WTC11 (cell line): ENCODE results near the gene MTUS2. TPM values are rescaled to one million over a fixed set of nuclear protein-coding genes. Genes with fewer than 3 reads are reported as not detected.
"Not testable (repeated sequence)": the region's sequence is repeated elsewhere in the genome, so short reads cannot be mapped to it uniquely, and the experiment has no call there.

Experiments used
- ATAC-seq: fragments of 200-7000 bp; cut with Tn5 transposase; 2 replicates; pipeline ENCODE4 v1.10.0; 2021; ENCODE audit warnings: mild to moderate bottlenecking, moderate library complexity
- CTCF ChIA-PET: fragments of 300-600 bp; sonication (Branson Sonifier 250); formaldehyde crosslinking; loops from one replicate; lab custom pipeline; 2021; ENCODE audit warnings: antibody characterized with exemption; lab: Charles Lee
- POLR2A ChIA-PET: fragments of 350-600 bp; sonication (Branson Sonifier 250); formaldehyde crosslinking; loops from one replicate; lab custom pipeline; 2021; ENCODE audit warnings: antibody characterized with exemption; lab: Charles Lee
- DNase-seq: peaks from one replicate; pipeline ENCODE4 v3.0.0; 2021; ENCODE audit warnings: low spot score
- H3K27ac Mint-ChIP-seq: 2 replicates; pipeline ENCODE4 v1.8.0; 2021; ENCODE audit warnings: mixed read lengths
- H3K27me3 Mint-ChIP-seq: 2 replicates; pipeline ENCODE4 v1.8.0; 2021; ENCODE audit warnings: low read depth, mild to moderate bottlenecking, moderate library complexity, mixed read lengths
- H3K36me3 Mint-ChIP-seq: 2 replicates; pipeline ENCODE4 v1.8.0; 2021; ENCODE audit warnings: mixed read lengths
- H3K4me1 Mint-ChIP-seq: 2 replicates; pipeline ENCODE4 v1.8.0; 2022; ENCODE audit warnings: mixed read lengths
- H3K4me3 Mint-ChIP-seq: 2 replicates; pipeline ENCODE4 v1.8.0; 2021; ENCODE audit warnings: mild to moderate bottlenecking, moderate library complexity, mixed read lengths
- H3K9me3 Mint-ChIP-seq: 2 replicates; pipeline ENCODE4 v1.8.0; 2021; ENCODE audit warnings: mixed read lengths
- ATF1 ChIP-seq: sonication (generic); formaldehyde crosslinking; IDR thresholded peaks from 2 replicates; pipeline ENCODE4 v1.8.1; 2023; ENCODE audit warnings: mild to moderate bottlenecking, moderate library complexity, missing genetic modification reagents
- ATF6 ChIP-seq: sonication (generic); formaldehyde crosslinking; IDR thresholded peaks from 2 replicates; pipeline ENCODE4 v1.8.1; 2023; ENCODE audit warnings: mild to moderate bottlenecking, missing genetic modification reagents
- CREB1 ChIP-seq: sonication (generic); formaldehyde crosslinking; IDR thresholded peaks from 2 replicates; pipeline ENCODE4 v1.8.0; 2023; ENCODE audit warnings: mild to moderate bottlenecking, missing genetic modification reagents
- ERG ChIP-seq: fragments of 250-450 bp; sonication (Bioruptor Pico); IDR thresholded peaks from 2 replicates; pipeline ENCODE4 v1.8.0; 2021; ENCODE audit warnings: mild to moderate bottlenecking
- FOXJ3 ChIP-seq: sonication (generic); formaldehyde crosslinking; IDR thresholded peaks from 2 replicates; pipeline ENCODE4 v1.9.0; 2021; ENCODE audit warnings: missing genetic modification reagents, mild to moderate bottlenecking, borderline replicate concordance
- FOXK1 ChIP-seq: sonication (generic); formaldehyde crosslinking; IDR thresholded peaks from 2 replicates; pipeline ENCODE4 v1.8.0; 2022; ENCODE audit warnings: mild to moderate bottlenecking, moderate library complexity, missing genetic modification reagents
- GABPB1 ChIP-seq: sonication (generic); formaldehyde crosslinking; IDR thresholded peaks from 2 replicates; pipeline ENCODE4 v1.8.1; 2023; ENCODE audit warnings: mild to moderate bottlenecking, missing genetic modification reagents
- GRHL2 ChIP-seq: fragments of 250-450 bp; sonication (Bioruptor Pico); IDR thresholded peaks from 2 replicates; pipeline ENCODE4 v1.8.0; 2022; ENCODE audit warnings: mild to moderate bottlenecking, moderate library complexity; ENCODE audit not compliant: insufficient replicate concordance, severe bottlenecking
- HMGA2 ChIP-seq: fragments of 250-450 bp; sonication (Bioruptor Pico); IDR thresholded peaks from 2 replicates; pipeline ENCODE4 v1.4.0; 2021; ENCODE audit warnings: mild to moderate bottlenecking, moderate library complexity
- IRF1 ChIP-seq: sonication (generic); formaldehyde crosslinking; IDR thresholded peaks from 2 replicates; pipeline ENCODE4 v1.8.0; 2023; ENCODE audit warnings: missing genetic modification reagents
- JUN ChIP-seq: sonication (generic); formaldehyde crosslinking; IDR thresholded peaks from 2 replicates; pipeline ENCODE4 v1.8.0; 2023; ENCODE audit warnings: mild to moderate bottlenecking, missing genetic modification reagents
- MLX ChIP-seq: sonication (generic); formaldehyde crosslinking; IDR thresholded peaks from 2 replicates; pipeline ENCODE4 v1.8.1; 2023; ENCODE audit warnings: mild to moderate bottlenecking, missing genetic modification reagents, moderate library complexity
- OVOL2 ChIP-seq: fragments of 250-450 bp; sonication (Bioruptor Pico); IDR thresholded peaks from 2 replicates; pipeline ENCODE4 v1.9.0; 2021; ENCODE audit warnings: mild to moderate bottlenecking, borderline replicate concordance
- PREB ChIP-seq: sonication (generic); formaldehyde crosslinking; IDR thresholded peaks from 2 replicates; pipeline ENCODE4 v1.8.1; 2022; ENCODE audit warnings: mild to moderate bottlenecking, missing genetic modification reagents, moderate library complexity, borderline replicate concordance
- RORB ChIP-seq: fragments of 250-450 bp; sonication (Bioruptor Pico); IDR thresholded peaks from 2 replicates; pipeline ENCODE4 v1.9.0; 2021; ENCODE audit warnings: mild to moderate bottlenecking
- SMAD3 ChIP-seq: sonication (generic); formaldehyde crosslinking; IDR thresholded peaks from 2 replicates; pipeline ENCODE4 v1.8.0; 2022; ENCODE audit warnings: missing genetic modification reagents, mild to moderate bottlenecking, borderline replicate concordance
- SMAD4 ChIP-seq: sonication (generic); formaldehyde crosslinking; IDR thresholded peaks from 2 replicates; pipeline ENCODE4 v1.8.0; 2022; ENCODE audit warnings: mild to moderate bottlenecking, missing genetic modification reagents
- SOX15 ChIP-seq: fragments of 250-450 bp; sonication (Bioruptor Pico); IDR thresholded peaks from 2 replicates; pipeline ENCODE4 v1.9.0; 2021; ENCODE audit warnings: mild to moderate bottlenecking
- SP1 ChIP-seq: sonication (generic); formaldehyde crosslinking; conservative IDR thresholded peaks from 2 replicates; pipeline ENCODE4 v1.8.1; 2022; ENCODE audit warnings: missing genetic modification reagents
- USF2 ChIP-seq: sonication (generic); formaldehyde crosslinking; IDR thresholded peaks from 2 replicates; pipeline ENCODE4 v1.8.1; 2023; ENCODE audit warnings: mild to moderate bottlenecking, missing genetic modification reagents, moderate library complexity
- ZNF121 ChIP-seq: sonication (generic); formaldehyde crosslinking; IDR thresholded peaks from 2 replicates; pipeline ENCODE4 v1.8.0; 2023; ENCODE audit warnings: missing genetic modification reagents
- ZNF138 ChIP-seq: sonication (generic); formaldehyde crosslinking; conservative IDR thresholded peaks from 2 replicates; pipeline ENCODE4 v1.8.1; 2022; ENCODE audit warnings: mild to moderate bottlenecking, moderate library complexity, missing genetic modification reagents
- ZNF219 ChIP-seq: sonication (generic); formaldehyde crosslinking; IDR thresholded peaks from 2 replicates; pipeline ENCODE4 v1.8.0; 2023; ENCODE audit warnings: missing genetic modification reagents, mild to moderate bottlenecking, borderline replicate concordance
- ZNF423 ChIP-seq: fragments of 250-450 bp; sonication (Bioruptor Pico); IDR thresholded peaks from 2 replicates; pipeline ENCODE4 v2.1.2; 2022; ENCODE audit warnings: mild to moderate bottlenecking, moderate library complexity
- ZSCAN18 ChIP-seq: fragments of 250-450 bp; sonication (Bioruptor Pico); IDR thresholded peaks from 2 replicates; pipeline ENCODE4 v2.1.2; 2022; ENCODE audit warnings: mild to moderate bottlenecking, moderate library complexity
- total RNA-seq: library from RNA; stranded (reverse); gene quantifications from 3 replicates; pipeline ENCODE4 v1.2.3, GENCODE V29; 2021

Gene MTUS2
- total RNA-seq, 1 experiment from 2014 or later, result 0.22 TPM

GRCh38 chr13:28984326-28984725 is 164.2 kb downstream of the MTUS2 start:
- no peak for DNase-seq
- H3K9me3 Mint-ChIP-seq, result no peaks in the 10 kb centered on the region
- no peaks in the 10 kb centered on the region for H3K4me1 Mint-ChIP-seq
- POLR2A ChIA-PET, result no interaction called here
- CTCF ChIA-PET, result no interaction called here
- TF ChIP-seq SOX15 (CRISPR knock-in tag) (no peak), GABPB1 (CRISPR knock-in tag) (no peak), ATF6 (CRISPR knock-in tag) (no peak), IRF1 (CRISPR knock-in tag) (no peak), HMGA2 (CRISPR knock-in tag) (no peak), ERG (no peak), JUN (no peak)
- ATAC-seq, result no peak
- no peaks in the 10 kb centered on the region for H3K36me3 Mint-ChIP-seq
- no peak overlapping the region for H3K4me3 Mint-ChIP-seq
- no peak overlapping the region for H3K27ac Mint-ChIP-seq
- no peaks in the 10 kb centered on the region for H3K27me3 Mint-ChIP-seq

GRCh38 chr13:28984825-28985224 is 164.7 kb downstream of the MTUS2 start:
- H3K9me3 Mint-ChIP-seq, result peaks cover 1% of the 10 kb centered on the region
- CTCF ChIA-PET, result no interaction called here
- no peak overlapping the region for H3K27ac Mint-ChIP-seq
- POLR2A ChIA-PET, result no interaction called here
- no peak for DNase-seq
- H3K36me3 Mint-ChIP-seq, result peaks cover under 1% of the 10 kb centered on the region; the same call in 1 of the 2 replicates
- TF ChIP-seq ZNF219 (CRISPR knock-in tag) (no peak), ATF1 (no peak), SP1 (CRISPR knock-in tag) (no peak), SMAD3 (CRISPR knock-in tag) (no peak), ZNF138 (CRISPR knock-in tag) (no peak), MLX (CRISPR knock-in tag) (no peak), PREB (no peak), RORB (CRISPR knock-in tag) (no peak), CREB1 (CRISPR knock-in tag) (no peak), GRHL2 (CRISPR knock-in tag) (no peak), ZNF121 (no peak), ZNF423 (CRISPR knock-in tag) (no peak), FOXK1 (CRISPR knock-in tag) (no peak), SMAD4 (CRISPR knock-in tag) (no peak), FOXJ3 (CRISPR knock-in tag) (no peak), OVOL2 (no peak), USF2 (CRISPR knock-in tag) (no peak), ZSCAN18 (CRISPR knock-in tag) (no peak)
- H3K4me3 Mint-ChIP-seq, result no peak overlapping the region
- no peak for ATAC-seq
- H3K27me3 Mint-ChIP-seq, result no peaks in the 10 kb centered on the region
- no peaks in the 10 kb centered on the region for H3K4me1 Mint-ChIP-seq

- CTCF ChIA-PET, H3K27ac Mint-ChIP-seq, H3K36me3 Mint-ChIP-seq, DNase-seq, H3K4me3 Mint-ChIP-seq, ATAC-seq, POLR2A ChIA-PET, H3K4me1 Mint-ChIP-seq, H3K27me3 Mint-ChIP-seq: not testable (repeated sequence)
- H3K9me3 Mint-ChIP-seq, result peaks cover 14% of the 10 kb centered on the region
Measured at GRCh38 chr13:28990378-28990777, 170.2 kb downstream of the MTUS2 start.
